Stimulated activated CD4-positive, alpha-beta T cell treated with anti-CD3 and anti-CD28 coated beads, Interleukin-2, amount 100 ng/mL, for 4 hours (primary cell): ENCODE data around the gene ELMO1.

Source experiments
- DNase-seq: peaks from one replicate; pipeline ENCODE4 v3.0.0-alpha.2; 2020; ENCODE audit warnings: low read depth

Gene ELMO1

GRCh38 chr7:36871355-36871738 lies 577.3 kb downstream of the ELMO1 start:
- DNase-seq = no peak

GRCh38 chr7:36870625-36871354 lies 577.9 kb downstream of the ELMO1 start:
- DNase-seq = no peak

- no peak for DNase-seq
These were observed 579.8 kb downstream of the ELMO1 start for GRCh38 chr7:36868727-36869411.

DNA sequence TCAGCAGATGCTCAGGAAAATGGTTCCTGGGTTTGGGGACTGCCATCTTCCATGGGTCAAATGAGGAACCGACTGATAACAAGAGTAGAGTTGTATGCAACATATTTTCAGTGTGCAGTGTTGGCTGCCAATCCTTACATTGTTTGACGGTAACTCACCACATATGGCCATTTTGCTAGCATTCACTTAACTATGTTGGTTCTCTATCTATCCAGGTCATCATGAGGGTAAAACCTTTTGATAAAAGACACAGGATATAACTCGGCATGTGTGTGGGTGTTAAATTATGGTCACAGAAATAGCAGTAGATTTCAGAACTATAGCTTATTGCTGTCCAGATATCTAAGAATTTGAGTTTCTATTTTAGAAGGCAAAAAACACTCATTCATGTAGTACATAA lies 583.6 kb downstream of the ELMO1 start:
- no peak for DNase-seq

DNA sequence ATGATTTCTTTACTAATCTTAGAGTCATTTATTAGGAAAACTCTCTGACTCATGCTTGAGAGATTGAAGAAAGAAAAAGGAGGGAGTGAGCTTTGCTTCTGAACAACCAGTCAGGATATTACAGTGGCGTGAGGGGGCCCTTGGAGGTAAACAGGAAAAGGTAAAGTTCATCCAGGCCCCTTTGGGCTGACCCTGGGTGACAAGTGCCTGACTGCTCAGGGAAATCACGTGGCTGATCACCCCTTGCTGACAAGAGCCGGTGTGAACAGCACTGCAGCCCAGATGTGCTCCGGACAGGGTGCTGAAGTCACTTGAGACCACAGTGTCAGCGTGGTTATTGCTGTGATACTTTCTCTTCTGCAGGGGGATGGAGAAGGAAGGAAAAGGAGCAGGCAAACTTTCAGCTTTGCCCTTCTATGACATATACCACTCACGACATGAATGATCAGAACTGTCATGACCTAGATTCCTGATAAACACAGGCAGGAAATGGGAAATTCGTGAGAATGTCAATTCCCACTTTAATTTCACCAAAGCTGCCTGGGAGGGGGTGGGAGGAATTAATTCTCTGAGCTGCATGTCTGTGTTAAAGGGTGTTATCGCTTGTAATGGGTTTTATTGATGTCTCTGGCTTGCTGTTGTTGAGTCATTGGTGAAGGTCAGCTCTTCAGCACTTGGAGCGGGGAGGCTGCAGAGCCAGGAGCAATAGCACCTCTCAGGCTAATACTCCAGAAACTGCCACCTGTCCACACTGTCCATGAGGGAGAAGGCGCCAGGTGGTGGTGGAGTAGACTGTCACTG lies 584.6 kb downstream of the ELMO1 start:
- DNase-seq = no peak

GRCh38 chr7:36862771-36863261 lies 585.8 kb downstream of the ELMO1 start:
- DNase-seq = no peak

DNA sequence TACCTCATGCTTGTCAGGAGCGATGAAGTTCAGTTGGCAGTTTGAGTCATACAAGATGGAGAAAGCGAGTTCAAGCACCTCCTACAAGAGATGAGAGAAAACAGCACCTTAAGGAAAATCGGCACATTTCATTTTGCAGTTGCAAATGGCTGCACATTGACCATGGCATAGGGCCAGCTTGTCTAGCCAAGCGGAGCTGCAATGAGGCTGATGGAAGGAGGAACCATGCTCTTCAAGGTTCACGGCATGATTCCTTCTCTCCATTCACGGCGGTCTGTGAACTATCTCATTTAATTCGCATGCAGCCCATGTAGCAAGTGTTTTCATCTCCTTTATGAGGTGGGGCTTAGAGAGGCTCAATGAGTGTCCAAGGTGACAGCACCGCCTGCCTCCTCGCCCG lies 587.0 kb downstream of the ELMO1 start:
- no peak for DNase-seq

DNA sequence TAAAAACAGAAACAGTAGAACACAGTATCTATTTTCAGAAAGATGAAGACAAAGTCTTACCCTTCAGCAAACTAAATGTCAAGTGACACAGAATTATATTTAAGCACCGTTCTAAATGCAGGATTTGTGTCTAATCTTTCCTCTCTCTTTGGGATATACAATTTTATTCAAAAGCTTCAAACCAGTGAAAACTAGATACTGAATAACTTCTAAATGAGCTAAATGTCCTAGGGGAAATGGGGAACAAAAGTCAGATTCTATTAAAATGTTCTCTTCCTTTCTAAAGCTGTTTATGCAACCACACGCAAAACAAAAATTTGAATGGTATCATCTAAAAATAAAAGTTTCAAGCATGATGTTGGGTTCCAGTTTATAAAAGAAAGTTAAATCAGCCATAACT lies 588.0 kb downstream of the ELMO1 start:
- no peak for DNase-seq

GRCh38 chr7:36855330-36855729 lies 593.3 kb downstream of the ELMO1 start:
- DNase-seq = no peak

DNA sequence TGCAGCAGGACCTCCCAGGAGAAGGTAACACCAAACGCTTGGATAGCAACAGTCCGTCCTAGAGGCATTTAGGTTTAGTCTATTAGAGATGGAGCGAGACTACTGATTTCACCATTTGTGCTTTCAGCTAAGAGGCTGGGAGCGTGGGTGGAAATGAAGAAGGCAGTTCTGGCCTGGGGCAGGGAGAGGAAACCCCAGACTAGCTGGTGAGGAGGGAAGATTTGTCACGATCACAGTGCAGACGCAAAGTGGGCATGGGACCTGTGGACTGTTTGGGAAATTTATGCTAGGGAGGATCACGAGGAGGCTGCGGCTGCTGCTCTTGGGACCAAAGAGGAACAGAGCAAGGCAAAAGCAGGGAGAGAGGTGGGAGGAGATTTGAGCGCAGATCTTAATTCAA lies 594.0 kb downstream of the ELMO1 start:
- no peak for DNase-seq

- DNase-seq = no peak
These were observed 595.7 kb downstream of the ELMO1 start for GRCh38 chr7:36852931-36853330.

GRCh38 chr7:36852017-36852416 lies 596.6 kb downstream of the ELMO1 start:
- no peak for DNase-seq

DNA sequence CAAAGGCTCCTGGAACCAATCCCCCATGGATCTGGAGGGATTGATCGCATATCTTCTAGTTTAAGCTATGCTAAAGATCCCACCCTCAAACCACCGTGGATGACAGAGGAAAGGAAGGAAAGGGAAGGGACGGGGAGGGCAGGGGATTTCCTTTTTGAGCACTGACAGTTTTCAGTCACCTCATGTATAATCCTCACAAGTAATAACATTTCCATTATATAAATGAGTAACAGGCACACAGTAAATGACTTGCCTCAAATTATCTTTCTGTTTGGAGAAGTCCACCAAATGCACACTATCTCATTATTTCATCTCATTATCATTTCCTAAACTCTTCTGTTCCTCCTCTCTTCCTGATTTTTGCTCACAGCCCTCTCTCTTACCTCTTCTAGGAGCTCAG lies 597.3 kb downstream of the ELMO1 start:
- no peak for DNase-seq

- DNase-seq = no peak
These were observed 600.7 kb downstream of the ELMO1 start for GRCh38 chr7:36847946-36848345.

GRCh38 chr7:36844374-36844773 lies 604.3 kb downstream of the ELMO1 start:
- no peak for DNase-seq

DNA sequence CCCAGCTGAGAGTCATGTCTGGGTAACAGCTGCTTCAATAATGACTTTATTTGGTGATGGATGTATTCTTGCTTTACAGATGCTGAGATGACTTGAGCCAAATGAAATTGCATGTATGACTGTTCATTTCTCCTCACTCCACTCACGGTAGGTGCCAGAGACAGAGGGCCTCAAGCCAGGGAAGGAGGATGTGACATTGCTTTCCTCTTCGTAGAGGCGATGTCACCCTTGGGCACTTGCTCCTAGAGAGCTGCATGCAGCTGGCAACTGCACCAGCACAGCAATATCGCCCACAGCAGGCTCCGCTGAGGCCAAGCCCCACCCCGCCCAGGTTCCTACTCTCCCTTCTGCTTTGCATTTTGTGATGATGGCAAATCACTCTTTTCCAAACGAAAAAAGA lies 607.8 kb downstream of the ELMO1 start:
- no peak for DNase-seq

DNA sequence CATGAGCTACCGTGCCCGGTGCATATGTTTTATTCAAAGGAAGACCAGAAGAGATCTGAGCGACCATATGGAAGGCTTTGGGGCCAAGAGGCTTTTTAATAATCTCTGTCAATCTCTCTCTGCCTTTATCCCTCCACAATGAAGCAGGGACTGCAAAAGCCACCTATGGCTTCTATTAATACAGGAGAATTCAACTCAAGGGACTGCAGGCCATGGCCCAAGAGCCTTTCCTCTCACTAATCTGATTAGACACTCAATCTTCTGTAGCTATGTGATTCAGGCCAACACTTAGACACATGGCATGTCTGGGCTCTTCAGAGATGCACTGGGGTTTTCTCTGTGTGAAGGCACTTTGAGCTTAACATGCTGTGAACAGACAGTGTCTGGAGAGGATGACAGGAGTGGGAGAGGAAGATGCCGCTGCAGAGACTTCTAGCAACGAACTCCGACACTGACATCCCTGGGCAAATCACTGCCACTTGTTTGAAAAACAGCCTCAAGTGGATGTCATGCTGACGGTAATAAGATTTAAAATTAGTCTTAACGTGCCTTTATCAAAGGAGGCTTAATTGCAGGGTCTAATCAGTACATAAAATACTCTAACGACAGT lies 609.9 kb downstream of the ELMO1 start:
- no peak for DNase-seq

- no peak for DNase-seq
These were observed 617.6 kb downstream of the ELMO1 start for GRCh38 chr7:36831049-36831448.

GRCh38 chr7:36827726-36828703 lies 620.6 kb downstream of the ELMO1 start:
- DNase-seq = no peak

DNA sequence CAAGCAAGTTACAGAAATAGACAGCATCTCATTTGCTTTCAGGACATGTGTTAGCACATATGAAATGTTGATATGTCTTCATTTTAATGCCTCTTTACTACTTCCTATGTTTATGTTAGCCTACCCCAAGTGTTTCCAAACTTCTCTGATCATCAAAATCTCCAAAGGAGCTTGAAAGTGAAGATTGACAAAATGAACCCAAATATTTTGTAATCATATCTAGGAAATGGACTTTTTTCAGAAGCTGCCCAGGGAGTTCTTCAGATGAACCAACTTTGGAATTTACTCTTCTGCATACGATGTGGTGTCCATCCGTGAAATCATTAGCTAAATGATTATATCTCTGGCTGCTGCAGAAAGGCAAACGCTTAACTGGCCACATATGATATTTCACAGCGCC lies 623.2 kb downstream of the ELMO1 start:
- DNase-seq = no peak

- no peak for DNase-seq
These were observed 625.3 kb downstream of the ELMO1 start for GRCh38 chr7:36823353-36823752.
